WERI-Rb-1 (cell line): ENCODE data around the gene CHD1L.

ENCODE experiments used
- DNase-seq: peaks from one replicate; pipeline ENCODE4 v3.0.0-alpha.2; 2020
- H3K27ac ChIP-seq: fragments of 250-450 bp; sonication (Bioruptor Pico); 2 replicates; pipeline ENCODE4 v1.5.1; 2020; ENCODE audit warnings: mild to moderate bottlenecking, moderate library complexity
- H3K27me3 ChIP-seq: fragments of 250-450 bp; sonication (Bioruptor Pico); 2 replicates; pipeline ENCODE4 v1.5.1; 2021; ENCODE audit warnings: mild to moderate bottlenecking, low read depth, moderate library complexity; ENCODE audit not compliant: insufficient read depth, severe bottlenecking
- H3K36me3 ChIP-seq: fragments of 250-450 bp; sonication (Bioruptor Pico); 2 replicates; pipeline ENCODE4 v1.5.1; 2020; ENCODE audit warnings: mild to moderate bottlenecking, moderate library complexity
- H3K4me3 ChIP-seq: 2 replicates; pipeline ENCODE4 v1.5.1; 2011; ENCODE audit warnings: low read depth, mild to moderate bottlenecking, control low read depth, low read length
- H3K9me3 ChIP-seq: fragments of 250-450 bp; sonication (Bioruptor Pico); 2 replicates; pipeline ENCODE4 v1.5.1; 2021; ENCODE audit warnings: mild to moderate bottlenecking, moderate library complexity; ENCODE audit not compliant: severe bottlenecking
- TF ChIP-seq, protein P1 (sequence below): IDR thresholded peaks from 2 replicates; pipeline ENCODE4 v1.5.1; 2011; ENCODE audit warnings: low read depth, mild to moderate bottlenecking, control low read depth, inconsistent platforms, low read length

CHD1L gene

DNA sequence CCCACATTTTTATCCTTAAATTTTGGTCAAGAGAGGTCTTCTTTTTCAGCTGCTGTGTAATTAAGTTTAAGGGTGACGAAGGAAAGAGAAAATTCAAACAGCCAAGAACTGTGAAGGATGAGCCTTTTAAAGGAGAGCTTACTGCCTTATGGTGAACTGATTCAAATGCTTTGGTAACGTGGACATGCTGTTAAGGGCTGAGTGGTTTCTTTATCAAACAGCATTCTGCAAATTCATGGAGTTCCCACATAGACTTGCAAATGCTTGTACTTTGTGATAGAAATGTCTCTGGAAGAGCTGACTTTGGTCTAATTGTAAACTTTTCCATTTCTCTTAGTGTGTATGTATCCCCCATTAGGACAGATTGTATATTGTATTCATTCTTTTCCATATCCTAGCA lies 93.8 kb downstream of the CHD1L start:
- no peak overlapping the region for H3K27ac ChIP-seq
- no peak for DNase-seq
- H3K4me3 ChIP-seq = no peak overlapping the region
- peaks cover 46% of the 10 kb centered on the region for H3K27me3 ChIP-seq
- H3K9me3 ChIP-seq = peaks cover 2% of the 10 kb centered on the region
- H3K36me3 ChIP-seq = no peaks in the 10 kb centered on the region
- TF ChIP-seq, protein P1, sequence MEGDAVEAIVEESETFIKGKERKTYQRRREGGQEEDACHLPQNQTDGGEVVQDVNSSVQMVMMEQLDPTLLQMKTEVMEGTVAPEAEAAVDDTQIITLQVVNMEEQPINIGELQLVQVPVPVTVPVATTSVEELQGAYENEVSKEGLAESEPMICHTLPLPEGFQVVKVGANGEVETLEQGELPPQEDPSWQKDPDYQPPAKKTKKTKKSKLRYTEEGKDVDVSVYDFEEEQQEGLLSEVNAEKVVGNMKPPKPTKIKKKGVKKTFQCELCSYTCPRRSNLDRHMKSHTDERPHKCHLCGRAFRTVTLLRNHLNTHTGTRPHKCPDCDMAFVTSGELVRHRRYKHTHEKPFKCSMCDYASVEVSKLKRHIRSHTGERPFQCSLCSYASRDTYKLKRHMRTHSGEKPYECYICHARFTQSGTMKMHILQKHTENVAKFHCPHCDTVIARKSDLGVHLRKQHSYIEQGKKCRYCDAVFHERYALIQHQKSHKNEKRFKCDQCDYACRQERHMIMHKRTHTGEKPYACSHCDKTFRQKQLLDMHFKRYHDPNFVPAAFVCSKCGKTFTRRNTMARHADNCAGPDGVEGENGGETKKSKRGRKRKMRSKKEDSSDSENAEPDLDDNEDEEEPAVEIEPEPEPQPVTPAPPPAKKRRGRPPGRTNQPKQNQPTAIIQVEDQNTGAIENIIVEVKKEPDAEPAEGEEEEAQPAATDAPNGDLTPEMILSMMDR = no peak

DNA sequence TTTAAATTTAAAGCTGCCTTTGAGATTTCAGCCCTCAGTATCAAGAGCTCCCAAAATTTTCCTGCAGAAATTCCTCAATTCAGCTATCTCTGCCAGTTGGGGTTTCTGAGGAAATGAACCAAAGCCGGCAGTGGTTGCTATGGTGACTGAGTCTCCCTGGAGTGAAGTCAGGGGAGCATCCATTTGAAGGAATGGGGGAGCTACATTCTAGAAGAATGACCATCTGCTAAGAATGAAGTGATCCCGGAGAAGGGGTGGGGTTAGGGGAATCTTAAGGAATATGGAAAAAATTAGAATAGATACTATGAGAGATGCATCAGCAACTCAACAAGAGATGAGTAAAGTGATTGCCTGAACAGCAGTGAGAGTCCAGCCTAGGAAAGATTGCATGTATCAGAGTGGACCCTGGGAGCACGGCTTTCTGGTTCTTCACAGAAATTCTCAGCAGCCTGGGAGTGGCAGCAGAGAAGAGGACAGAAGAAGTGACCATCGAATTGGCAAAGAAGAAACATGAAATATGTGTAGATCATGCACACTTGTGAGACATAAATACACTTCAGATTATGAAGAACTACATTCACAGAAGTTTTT lies 94.7 kb downstream of the CHD1L start:
- H3K36me3 ChIP-seq = no peaks in the 10 kb centered on the region
- TF ChIP-seq, protein P1 = no peak
- H3K4me3 ChIP-seq = no peak overlapping the region
- H3K27me3 ChIP-seq = peaks cover 54% of the 10 kb centered on the region
- H3K9me3 ChIP-seq = peaks cover 2% of the 10 kb centered on the region
- H3K27ac ChIP-seq = no peak overlapping the region
- no peak for DNase-seq

DNA sequence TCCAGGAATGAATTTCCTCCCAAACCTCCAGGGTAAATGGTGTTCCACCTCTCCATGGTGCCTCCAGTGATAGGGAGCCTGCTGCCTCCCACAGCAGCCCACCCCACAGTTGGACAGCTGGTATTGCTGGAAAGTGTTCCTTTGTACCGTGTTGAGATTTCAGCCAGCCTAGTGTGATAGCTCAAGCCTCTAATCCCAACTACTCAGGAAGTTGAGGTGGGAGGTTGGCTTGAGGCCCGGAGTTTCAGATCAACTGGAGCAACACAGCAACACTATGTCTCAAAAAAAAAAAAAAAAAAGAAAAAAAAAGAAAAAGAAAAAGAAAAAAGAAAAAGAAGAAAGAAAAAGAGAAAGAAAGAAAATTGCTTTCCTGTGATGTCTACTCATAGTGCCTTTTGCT lies 96.1 kb downstream of the CHD1L start:
- no peak overlapping the region for H3K27ac ChIP-seq
- H3K4me3 ChIP-seq = no peak overlapping the region
- peaks cover 68% of the 10 kb centered on the region for H3K27me3 ChIP-seq
- TF ChIP-seq, protein P1 = no peak
- no peaks in the 10 kb centered on the region for H3K36me3 ChIP-seq
- peaks cover 2% of the 10 kb centered on the region for H3K9me3 ChIP-seq
- DNase-seq = no peak

DNA sequence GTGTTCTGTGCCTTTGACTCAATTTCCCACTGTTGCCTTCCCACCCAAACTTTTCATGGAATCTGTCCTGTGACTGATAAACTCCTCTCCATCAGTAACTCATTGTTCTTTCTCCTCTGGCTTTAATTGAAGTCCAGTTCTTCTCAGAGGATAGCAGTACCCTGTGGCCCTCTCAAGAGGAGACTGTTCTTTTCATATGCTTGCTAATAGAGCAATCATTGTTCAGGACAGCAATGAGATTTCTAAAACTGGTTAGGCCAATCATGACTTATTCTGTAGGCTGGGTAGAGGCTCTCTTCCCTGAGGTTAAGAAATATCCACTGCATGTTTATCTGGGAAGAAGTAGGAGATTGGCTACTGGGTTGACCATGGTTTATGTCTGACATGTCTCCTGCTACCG lies 98.8 kb downstream of the CHD1L start:
- Histone ChIP-seq H3K27me3 (peaks cover 63% of the 10 kb centered on the region), H3K36me3 (no peaks in the 10 kb centered on the region), H3K4me3 (no peak overlapping the region), H3K9me3 (peaks cover 12% of the 10 kb centered on the region), H3K27ac (no peak overlapping the region)
- TF ChIP-seq, protein P1 = no peak
- DNase-seq = no peak
